Activated CD8-positive, alpha-beta memory T cell treated with anti-CD3 and anti-CD28 coated beads for 48 hours (primary cell): Measurements from ENCODE around the gene WARS2.

ENCODE experiments used
- DNase-seq, 3 experiments: peaks; one replicate each; pipeline ENCODE4 v3.0.0-alpha.2; 2020; ENCODE audit warnings: low read depth in 2 of 3, low spot score in 2 of 3

WARS2 gene

GRCh38 chr1:118985640-118986554 lies 154.6 kb downstream of the WARS2 start:
- no peak for DNase-seq

DNA sequence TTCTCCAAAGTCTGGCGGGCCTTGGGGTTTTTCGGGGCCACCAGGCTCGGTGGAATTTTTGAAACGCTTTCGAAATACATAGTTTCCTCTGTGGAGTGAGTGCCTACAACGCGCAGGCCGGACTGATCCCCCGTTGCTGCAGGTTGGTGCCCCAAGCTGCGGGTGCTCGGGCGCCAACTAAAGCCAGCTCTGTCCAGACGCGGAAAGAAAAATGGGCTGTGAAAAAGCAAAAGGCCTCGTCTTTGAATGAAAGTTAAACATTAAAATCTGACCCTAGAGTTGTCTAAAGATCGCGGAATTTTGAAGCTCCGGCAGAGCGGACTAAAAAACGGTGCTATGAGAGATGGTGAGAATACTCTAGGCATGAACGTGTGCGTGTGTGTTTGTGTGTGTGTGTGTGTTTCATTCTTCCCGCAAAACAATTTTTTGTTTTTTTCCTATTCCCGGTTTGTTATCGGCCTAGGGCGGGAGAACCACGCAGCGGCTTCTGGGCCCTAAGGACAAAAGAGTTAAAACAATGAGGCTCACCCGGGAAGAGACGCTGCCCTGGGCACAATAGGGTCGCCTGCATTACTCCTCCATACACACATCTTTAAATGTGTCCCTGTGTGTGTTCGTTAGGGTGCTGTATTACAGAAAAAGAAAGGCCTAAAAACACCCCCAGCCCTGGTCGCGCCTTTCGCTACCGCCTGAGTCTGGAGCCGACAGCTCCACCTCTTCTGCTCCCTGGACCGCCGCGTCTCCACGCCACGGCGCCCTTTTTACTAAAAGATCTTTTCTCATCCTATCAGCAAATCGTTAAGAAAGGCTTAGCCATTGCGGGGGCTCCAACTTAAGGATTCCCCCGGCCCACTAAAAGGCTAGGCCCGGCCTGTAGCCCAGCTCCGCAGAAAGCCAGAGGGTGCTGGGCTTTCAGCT lies 155.5 kb downstream of the WARS2 start:
- DNase-seq, result no peak

GRCh38 chr1:118984086-118984721 lies 156.2 kb downstream of the WARS2 start:
- DNase-seq, result no peak

DNA sequence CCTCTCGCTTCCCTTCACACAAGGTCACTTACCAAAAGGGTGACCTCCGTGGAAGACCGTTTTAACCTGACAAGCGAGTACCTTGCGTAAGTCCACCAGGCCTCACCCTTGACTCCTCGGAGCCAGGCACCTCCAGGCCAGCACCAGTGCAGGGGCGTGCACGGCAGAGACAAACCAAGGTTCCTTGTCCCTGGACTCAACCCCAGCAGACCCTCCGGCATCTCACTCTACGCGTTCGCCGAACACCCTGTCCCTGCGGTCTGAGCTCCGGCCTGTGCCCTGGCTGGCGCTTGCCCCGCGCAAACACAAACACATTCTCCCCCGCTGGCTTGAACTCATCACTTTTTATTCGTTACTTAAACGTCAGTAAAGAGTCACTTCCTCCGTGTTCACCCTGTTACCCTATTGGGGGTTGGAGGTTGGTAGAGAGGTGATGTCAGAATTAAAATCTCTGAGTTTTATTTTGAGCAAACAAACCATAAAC lies 156.9 kb downstream of the WARS2 start:
- DNase-seq, result no peak

DNA sequence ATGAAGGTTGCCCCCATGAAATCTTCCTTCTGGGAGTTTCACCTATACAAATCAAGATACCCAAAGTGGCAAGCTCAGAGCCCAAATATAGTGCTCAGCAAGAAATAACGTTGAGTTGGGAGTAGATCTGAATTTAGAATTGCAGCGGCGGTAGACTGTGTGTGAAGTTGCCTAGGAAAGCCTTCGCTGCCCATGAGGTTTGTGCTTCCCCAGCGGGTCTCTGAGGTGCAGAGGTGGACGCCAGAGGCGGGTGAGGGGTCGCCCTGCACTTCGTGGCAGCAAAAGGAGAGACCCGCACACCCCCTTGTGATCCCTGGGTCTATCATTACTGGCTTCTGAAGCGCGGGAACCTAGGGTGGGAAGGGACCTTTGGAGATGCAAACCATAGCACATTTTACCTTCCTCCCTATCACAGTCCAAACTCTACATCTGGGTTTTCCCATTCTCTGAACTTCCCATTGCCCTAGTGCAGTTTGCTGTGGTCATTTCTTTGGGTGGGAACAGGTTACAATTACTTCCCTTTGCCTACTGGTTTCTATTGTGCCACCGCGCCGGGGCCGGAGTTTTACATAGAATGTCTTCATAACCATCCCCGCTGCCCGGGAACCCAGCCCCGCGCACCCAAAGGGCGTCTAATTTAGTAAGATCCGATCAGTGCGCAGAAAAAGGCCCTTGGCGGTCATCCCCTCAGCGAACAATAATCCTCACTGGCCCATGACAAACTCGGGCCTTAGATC lies 157.5 kb downstream of the WARS2 start:
- no peak for DNase-seq

GRCh38 chr1:118982266-118982665 lies 158.2 kb downstream of the WARS2 start:
- no peak for DNase-seq

GRCh38 chr1:118981436-118981835 lies 159.0 kb downstream of the WARS2 start:
- DNase-seq, result no peak
